Stimulated activated CD4-positive, alpha-beta T cell treated with anti-CD3 and anti-CD28 coated beads, Interleukin-4, amount 100 ng/mL, for 1 hour (primary cell): ENCODE measurements around the gene HOXB4.

Experiments
- DNase-seq: peaks from one replicate; pipeline ENCODE4 v3.0.0-alpha.2; 2020

Gene HOXB4

DNA sequence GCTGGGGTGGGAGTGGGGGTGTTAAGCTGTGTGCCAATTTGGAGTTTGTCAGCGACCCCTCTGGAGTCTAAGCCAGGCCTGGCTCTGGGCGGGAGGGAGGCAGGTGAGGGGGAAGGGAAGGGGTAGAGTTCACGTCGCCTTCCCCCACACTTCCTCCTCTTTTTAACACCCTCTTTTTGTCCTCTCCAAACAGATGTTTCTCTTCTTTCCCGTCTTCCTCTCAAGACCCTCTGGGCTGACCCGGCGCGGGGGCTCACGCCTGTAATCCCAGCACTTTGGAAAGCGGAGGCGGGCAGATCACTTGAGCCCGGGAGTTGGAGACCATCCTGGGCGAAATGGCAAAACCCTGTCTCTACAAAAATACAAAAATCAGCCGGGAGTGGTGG, 50.6 kb downstream of the HOXB4 start:
- no peak for DNase-seq

GRCh38 chr17:48526608-48527546, 51.3 kb downstream of the HOXB4 start:
- no peak for DNase-seq
